ENCODE results near the gene IKBKG. TPM values are rescaled to one million over a fixed set of nuclear protein-coding genes. Genes with fewer than 3 reads are reported as not detected.

The IKBKG gene
- total and polyA plus RNA-seq, 2 of the 8 experiments (the other 6 are each of a cell fraction or from before 2014, with no cell fraction given): 17.5 to 18.1 TPM

DNA sequence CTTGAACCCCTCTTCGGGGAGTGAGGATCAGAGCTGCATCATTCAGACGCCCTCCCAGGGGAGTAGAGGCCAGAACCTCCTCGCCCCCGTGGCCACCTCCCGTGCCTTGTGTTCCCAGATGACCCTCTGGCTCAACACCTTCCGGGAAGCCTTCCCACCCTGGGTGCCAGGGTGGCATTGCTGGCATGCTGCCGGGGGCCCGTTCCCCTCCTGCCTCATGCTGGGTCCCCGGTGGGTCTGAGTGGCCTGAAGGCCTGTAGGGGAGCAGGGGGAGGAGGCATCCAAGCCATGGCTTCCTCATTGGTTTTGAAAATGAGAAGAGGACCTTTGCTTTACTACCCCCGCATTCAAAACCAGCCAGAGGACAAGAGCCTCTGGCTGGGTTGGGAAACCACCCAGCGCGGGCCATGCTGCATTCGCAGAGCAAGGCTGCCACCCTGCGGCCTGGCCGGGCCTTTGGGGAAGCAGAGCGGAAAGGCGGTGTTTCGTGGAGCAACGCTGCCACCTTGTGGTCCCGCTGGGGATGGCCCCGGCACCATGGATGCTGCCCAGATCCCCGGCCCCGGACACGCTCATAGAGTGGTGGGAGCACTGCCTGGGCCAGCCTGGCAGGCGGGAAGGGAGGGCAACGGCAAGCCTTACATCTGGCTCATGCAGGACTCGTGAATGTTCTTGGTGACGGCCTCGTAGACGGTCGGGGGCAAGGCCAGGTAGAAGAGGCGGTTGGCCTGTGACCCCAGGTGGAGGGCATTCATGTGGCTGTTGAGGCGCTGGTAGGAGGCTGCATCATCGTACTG, 12.7 kb upstream of the IKBKG start (continued):
- TF ChIP-seq, protein P1, sequence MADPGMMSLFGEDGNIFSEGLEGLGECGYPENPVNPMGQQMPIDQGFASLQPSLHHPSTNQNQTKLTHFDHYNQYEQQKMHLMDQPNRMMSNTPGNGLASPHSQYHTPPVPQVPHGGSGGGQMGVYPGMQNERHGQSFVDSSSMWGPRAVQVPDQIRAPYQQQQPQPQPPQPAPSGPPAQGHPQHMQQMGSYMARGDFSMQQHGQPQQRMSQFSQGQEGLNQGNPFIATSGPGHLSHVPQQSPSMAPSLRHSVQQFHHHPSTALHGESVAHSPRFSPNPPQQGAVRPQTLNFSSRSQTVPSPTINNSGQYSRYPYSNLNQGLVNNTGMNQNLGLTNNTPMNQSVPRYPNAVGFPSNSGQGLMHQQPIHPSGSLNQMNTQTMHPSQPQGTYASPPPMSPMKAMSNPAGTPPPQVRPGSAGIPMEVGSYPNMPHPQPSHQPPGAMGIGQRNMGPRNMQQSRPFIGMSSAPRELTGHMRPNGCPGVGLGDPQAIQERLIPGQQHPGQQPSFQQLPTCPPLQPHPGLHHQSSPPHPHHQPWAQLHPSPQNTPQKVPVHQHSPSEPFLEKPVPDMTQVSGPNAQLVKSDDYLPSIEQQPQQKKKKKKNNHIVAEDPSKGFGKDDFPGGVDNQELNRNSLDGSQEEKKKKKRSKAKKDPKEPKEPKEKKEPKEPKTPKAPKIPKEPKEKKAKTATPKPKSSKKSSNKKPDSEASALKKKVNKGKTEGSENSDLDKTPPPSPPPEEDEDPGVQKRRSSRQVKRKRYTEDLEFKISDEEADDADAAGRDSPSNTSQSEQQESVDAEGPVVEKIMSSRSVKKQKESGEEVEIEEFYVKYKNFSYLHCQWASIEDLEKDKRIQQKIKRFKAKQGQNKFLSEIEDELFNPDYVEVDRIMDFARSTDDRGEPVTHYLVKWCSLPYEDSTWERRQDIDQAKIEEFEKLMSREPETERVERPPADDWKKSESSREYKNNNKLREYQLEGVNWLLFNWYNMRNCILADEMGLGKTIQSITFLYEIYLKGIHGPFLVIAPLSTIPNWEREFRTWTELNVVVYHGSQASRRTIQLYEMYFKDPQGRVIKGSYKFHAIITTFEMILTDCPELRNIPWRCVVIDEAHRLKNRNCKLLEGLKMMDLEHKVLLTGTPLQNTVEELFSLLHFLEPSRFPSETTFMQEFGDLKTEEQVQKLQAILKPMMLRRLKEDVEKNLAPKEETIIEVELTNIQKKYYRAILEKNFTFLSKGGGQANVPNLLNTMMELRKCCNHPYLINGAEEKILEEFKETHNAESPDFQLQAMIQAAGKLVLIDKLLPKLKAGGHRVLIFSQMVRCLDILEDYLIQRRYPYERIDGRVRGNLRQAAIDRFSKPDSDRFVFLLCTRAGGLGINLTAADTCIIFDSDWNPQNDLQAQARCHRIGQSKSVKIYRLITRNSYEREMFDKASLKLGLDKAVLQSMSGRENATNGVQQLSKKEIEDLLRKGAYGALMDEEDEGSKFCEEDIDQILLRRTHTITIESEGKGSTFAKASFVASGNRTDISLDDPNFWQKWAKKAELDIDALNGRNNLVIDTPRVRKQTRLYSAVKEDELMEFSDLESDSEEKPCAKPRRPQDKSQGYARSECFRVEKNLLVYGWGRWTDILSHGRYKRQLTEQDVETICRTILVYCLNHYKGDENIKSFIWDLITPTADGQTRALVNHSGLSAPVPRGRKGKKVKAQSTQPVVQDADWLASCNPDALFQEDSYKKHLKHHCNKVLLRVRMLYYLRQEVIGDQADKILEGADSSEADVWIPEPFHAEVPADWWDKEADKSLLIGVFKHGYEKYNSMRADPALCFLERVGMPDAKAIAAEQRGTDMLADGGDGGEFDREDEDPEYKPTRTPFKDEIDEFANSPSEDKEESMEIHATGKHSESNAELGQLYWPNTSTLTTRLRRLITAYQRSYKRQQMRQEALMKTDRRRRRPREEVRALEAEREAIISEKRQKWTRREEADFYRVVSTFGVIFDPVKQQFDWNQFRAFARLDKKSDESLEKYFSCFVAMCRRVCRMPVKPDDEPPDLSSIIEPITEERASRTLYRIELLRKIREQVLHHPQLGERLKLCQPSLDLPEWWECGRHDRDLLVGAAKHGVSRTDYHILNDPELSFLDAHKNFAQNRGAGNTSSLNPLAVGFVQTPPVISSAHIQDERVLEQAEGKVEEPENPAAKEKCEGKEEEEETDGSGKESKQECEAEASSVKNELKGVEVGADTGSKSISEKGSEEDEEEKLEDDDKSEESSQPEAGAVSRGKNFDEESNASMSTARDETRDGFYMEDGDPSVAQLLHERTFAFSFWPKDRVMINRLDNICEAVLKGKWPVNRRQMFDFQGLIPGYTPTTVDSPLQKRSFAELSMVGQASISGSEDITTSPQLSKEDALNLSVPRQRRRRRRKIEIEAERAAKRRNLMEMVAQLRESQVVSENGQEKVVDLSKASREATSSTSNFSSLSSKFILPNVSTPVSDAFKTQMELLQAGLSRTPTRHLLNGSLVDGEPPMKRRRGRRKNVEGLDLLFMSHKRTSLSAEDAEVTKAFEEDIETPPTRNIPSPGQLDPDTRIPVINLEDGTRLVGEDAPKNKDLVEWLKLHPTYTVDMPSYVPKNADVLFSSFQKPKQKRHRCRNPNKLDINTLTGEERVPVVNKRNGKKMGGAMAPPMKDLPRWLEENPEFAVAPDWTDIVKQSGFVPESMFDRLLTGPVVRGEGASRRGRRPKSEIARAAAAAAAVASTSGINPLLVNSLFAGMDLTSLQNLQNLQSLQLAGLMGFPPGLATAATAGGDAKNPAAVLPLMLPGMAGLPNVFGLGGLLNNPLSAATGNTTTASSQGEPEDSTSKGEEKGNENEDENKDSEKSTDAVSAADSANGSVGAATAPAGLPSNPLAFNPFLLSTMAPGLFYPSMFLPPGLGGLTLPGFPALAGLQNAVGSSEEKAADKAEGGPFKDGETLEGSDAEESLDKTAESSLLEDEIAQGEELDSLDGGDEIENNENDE (IDR thresholded peaks at IDR 0.05; ENCODE audit: insufficient replicate concordance, low read length): no peak
- TF ChIP-seq EZH2 (IDR thresholded peaks at IDR 0.05; ENCODE audit: low read depth, low read length, severe bottlenecking): no peak
- TF ChIP-seq FOSL1 (IDR thresholded peaks at IDR 0.05; ENCODE audit: insufficient read depth, low read depth, low read length): no peak
- TF ChIP-seq, protein P2, sequence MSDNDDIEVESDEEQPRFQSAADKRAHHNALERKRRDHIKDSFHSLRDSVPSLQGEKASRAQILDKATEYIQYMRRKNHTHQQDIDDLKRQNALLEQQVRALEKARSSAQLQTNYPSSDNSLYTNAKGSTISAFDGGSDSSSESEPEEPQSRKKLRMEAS (IDR thresholded peaks at IDR 0.05): peak; percentile 37; the same call in 1 of the 2 replicates
- no peak for TF ChIP-seq CHD2 (IDR thresholded peaks at IDR 0.05; ENCODE audit: low read length)
- TF ChIP-seq, protein P3, sequence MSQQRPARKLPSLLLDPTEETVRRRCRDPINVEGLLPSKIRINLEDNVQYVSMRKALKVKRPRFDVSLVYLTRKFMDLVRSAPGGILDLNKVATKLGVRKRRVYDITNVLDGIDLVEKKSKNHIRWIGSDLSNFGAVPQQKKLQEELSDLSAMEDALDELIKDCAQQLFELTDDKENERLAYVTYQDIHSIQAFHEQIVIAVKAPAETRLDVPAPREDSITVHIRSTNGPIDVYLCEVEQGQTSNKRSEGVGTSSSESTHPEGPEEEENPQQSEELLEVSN (IDR thresholded peaks at IDR 0.05): peak; percentile 56
- TF ChIP-seq TEAD4 (IDR thresholded peaks at IDR 0.05; ENCODE audit: low read depth, low read length): no peak
- no peak for TF ChIP-seq SIX5 (IDR thresholded peaks at IDR 0.05; ENCODE audit: low read depth, low read length)
- no peak for TF ChIP-seq RFX5 (IDR thresholded peaks at IDR 0.05; ENCODE audit: borderline replicate concordance, low read depth, low read length)

All from H1 (cell line).